Large intestine (tissue), 3 donors: Measurements from ENCODE around the gene SMAP1. TPM values are rescaled to one million over a fixed set of nuclear protein-coding genes. Genes with fewer than 3 reads are reported as not detected.
"Not testable (repeated sequence)": the region's sequence is repeated elsewhere in the genome, so short reads cannot be mapped to it uniquely, and the experiment has no call there.

Experiments used
- DNase-seq, 2 donors: peaks; one replicate each; pipeline versions ENCODE4 v3.0.0 to v3.0.0-alpha.2; 2013
- H3K27ac ChIP-seq: one replicate; pipeline ENCODE4 v1.5.1; 2013; ENCODE audit warnings: low read length
- H3K27me3 ChIP-seq: 2 replicates; pipeline ENCODE4 v1.6.1; 2013; ENCODE audit warnings: low read length; ENCODE audit not compliant: control insufficient read depth, insufficient read depth
- H3K36me3 ChIP-seq: 2 replicates; pipeline ENCODE4 v1.6.1; 2013; ENCODE audit warnings: low read length; ENCODE audit not compliant: control insufficient read depth, insufficient read depth
- H3K4me1 ChIP-seq: one replicate; pipeline ENCODE4 v1.6.1; 2013; ENCODE audit warnings: low read length; ENCODE audit not compliant: control insufficient read depth, insufficient read depth
- H3K4me3 ChIP-seq: one replicate; pipeline ENCODE4 v1.5.1; 2013; ENCODE audit warnings: low read length
- H3K9me3 ChIP-seq: one replicate; pipeline ENCODE4 v1.6.1; 2013; ENCODE audit warnings: mild to moderate bottlenecking, low read depth, low read length, moderate library complexity; ENCODE audit not compliant: control insufficient read depth
- WGBS: methylation state at CpG from one replicate; pipeline ENCODE4 v1.1.5; 2013; ENCODE audit warnings: low lambda C conversion rate; ENCODE audit not compliant: insufficient coverage; 5-methylcytosine and 5-hydroxymethylcytosine counted together
- polyA plus RNA-seq: library from polyadenylated mRNA; unstranded; fragments of 120-200 nt; gene quantifications from one replicate; pipeline ENCODE4 v1.2.1, GENCODE V29; 2013

Gene SMAP1
- polyA plus RNA-seq, 1 donor: 38.9 TPM

DNA sequence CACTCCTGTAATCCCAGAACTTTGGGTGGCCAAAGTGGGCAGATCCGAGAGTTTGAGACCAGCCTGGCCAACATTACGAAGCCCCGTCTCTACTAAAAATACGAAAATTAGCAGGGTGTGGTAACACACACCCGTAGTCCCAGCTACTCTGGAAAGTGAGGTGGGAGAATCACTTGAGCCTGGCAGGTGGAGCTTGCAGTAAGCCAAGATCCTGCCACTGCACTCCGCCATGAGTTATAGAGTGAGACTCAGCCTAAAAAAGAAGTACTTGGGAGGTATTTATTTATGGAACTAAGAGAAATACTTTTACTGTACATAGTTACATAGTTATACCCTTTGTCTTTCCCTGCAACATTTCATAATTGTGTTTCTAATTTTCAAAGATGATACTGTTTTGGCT is 67.8 kb downstream of the SMAP1 start:
- Histone ChIP-seq H3K4me3 (no peak overlapping the region), H3K36me3 (peaks cover 16% of the 10 kb centered on the region), H3K27ac (no peak overlapping the region), H3K9me3 (no peaks in the 10 kb centered on the region), H3K4me1 (no peaks in the 10 kb centered on the region), H3K27me3 (no peaks in the 10 kb centered on the region)
- DNase-seq: no peak
- WGBS: no CpG with 5 or more reads among the region's 6 CpGs

DNA sequence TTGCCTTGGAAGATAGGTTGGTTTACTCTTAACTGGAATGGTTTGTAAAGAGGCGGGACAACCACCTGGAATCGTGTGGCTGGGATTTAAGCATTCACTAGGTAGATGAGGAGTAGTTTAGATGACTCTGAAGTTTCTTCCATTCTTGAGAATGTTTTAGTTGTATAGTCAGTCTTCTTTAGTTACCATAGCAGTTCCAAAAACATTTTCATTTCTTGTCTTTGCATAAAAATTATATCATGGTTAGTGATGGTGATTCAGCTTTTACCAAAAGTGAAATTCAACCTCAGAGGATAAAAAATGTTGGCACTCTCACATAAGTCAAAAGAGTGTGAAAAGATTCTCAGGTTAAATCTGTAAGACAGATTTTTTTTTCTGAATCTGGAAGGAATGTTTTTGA is 70.3 kb downstream of the SMAP1 start:
- no peak overlapping the region for H3K4me3 ChIP-seq
- H3K9me3 ChIP-seq: peaks cover 10% of the 10 kb centered on the region
- WGBS: no CpG with 5 or more reads among the region's 2 CpGs
- no peaks in the 10 kb centered on the region for H3K27me3 ChIP-seq
- peaks cover 24% of the 10 kb centered on the region for H3K36me3 ChIP-seq
- DNase-seq: no peak
- H3K4me1 ChIP-seq: no peaks in the 10 kb centered on the region
- H3K27ac ChIP-seq: no peak overlapping the region

DNA sequence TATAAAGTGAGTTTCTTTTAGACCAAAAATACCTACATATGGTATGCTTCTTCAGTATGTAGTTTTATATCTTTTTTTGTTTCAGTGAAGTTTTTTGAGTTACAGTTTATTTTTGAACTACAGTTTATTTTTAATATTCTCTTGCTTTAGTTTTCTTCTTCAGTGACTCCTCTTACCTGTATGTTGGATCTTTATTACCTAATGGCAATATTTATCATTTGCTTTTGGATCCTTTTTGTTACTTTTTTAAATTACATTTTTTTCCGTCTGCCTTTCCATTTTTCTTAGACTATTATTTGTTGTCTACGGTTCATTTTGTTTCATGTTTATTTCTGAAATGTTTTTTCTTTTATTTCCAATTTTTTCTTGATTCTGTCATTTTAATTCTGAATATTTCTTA is 71.9 kb downstream of the SMAP1 start:
- no peak for DNase-seq
- H3K4me3 ChIP-seq: no peak overlapping the region
- H3K27ac ChIP-seq: no peak overlapping the region
- H3K36me3 ChIP-seq: peaks cover 14% of the 10 kb centered on the region
- no peaks in the 10 kb centered on the region for H3K4me1 ChIP-seq
- H3K27me3 ChIP-seq: no peaks in the 10 kb centered on the region
- H3K9me3 ChIP-seq: peaks cover 10% of the 10 kb centered on the region
- 100% methylated on average over 2 of the region's 2 CpGs for WGBS

GRCh38 chr6:70740746-70741145 is 73.1 kb downstream of the SMAP1 start:
- peaks cover 10% of the 10 kb centered on the region for H3K9me3 ChIP-seq
- no CpG with 5 or more reads among the region's 2 CpGs for WGBS
- H3K36me3 ChIP-seq, H3K4me3 ChIP-seq, DNase-seq, H3K27me3 ChIP-seq, H3K27ac ChIP-seq, H3K4me1 ChIP-seq: not testable (repeated sequence)

- 100% methylated on average over 1 of the region's 3 CpGs for WGBS
Observed at GRCh38 chr6:70742462-70742861, 74.8 kb downstream of the SMAP1 start.

GRCh38 chr6:70753870-70754380 is 86.2 kb downstream of the SMAP1 start:
- Histone ChIP-seq H3K9me3 (no peaks in the 10 kb centered on the region), H3K4me3 (no peak overlapping the region), H3K36me3 (peaks cover 3% of the 10 kb centered on the region), H3K27ac (no peak overlapping the region), H3K4me1 (no peaks in the 10 kb centered on the region), H3K27me3 (no peaks in the 10 kb centered on the region)
- no peak for DNase-seq
- 60% methylated on average over 1 of the region's 1 CpG for WGBS

More at GRCh38 chr6:70742462-70742861, 74.8 kb downstream of the SMAP1 start:
- H3K9me3 ChIP-seq: peaks cover 10% of the 10 kb centered on the region
- not testable (repeated sequence) for H3K36me3 ChIP-seq, H3K27ac ChIP-seq, DNase-seq, H3K27me3 ChIP-seq, H3K4me1 ChIP-seq, H3K4me3 ChIP-seq

DNA sequence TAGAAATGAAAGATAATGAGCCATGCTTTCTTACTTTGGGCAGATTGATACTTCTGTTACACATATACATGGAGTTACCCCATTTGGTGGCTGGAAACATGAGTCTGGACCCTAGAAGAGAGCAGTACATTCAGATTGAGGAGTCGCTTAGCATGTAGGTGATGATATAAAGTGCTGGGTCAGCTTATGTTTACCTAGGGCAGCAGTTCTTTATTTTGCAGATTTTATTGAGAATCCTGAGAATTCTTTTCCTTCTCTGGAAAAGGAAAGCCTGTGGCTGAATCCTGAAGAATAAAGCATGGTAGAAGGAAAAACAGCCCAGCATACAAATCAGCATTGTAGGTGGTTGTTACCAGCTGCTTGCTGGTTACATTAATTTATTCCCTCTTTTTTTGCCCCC is 91.2 kb downstream of the SMAP1 start:
- no peaks in the 10 kb centered on the region for H3K9me3 ChIP-seq
- DNase-seq: no peak
- no peak overlapping the region for H3K4me3 ChIP-seq
- WGBS: no CpG with 5 or more reads among the region's 1 CpG
- H3K36me3 ChIP-seq: peaks cover 3% of the 10 kb centered on the region
- no peaks in the 10 kb centered on the region for H3K4me1 ChIP-seq
- no peaks in the 10 kb centered on the region for H3K27me3 ChIP-seq
- no peak overlapping the region for H3K27ac ChIP-seq

DNA sequence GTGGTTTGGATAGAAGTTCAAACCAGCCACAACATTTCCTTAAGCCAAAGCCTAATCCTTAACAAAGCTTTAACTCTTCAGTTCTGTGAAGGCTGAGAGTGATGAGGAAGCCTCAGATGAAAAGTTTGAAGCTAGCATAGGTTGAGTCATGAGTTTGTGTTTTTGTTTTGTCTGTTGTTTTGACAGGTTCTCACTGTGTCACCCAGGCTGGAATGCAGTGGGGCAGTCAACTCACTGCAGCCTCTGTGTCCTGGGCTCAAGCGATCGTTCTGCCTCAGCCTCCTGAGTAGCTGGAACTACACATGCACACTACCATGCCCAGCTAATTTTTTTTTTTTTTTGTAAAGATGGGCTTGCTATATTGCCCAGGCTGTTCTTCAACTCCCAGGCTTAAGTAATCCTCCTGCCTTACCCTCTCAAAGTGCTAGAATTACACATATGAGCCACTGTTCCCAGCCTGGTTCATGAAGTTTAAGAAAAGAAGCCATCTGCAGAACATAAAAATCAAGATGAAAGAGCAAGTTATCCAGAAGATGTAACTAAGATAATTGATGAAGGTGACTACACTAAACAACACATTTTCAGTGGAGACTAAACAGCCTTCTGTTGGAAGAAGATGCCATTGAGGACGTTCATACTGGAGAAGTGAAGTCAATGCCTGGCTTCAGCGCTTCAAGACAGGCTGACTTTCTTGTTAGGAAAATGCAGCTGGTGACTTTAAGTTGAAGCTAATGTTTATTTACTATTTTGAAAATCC is 96.2 kb downstream of the SMAP1 start:
- Histone ChIP-seq H3K27me3 (no peaks in the 10 kb centered on the region), H3K4me1 (no peaks in the 10 kb centered on the region), H3K9me3 (no peaks in the 10 kb centered on the region), H3K4me3 (no peak overlapping the region), H3K27ac (no peak overlapping the region), H3K36me3 (peaks cover 5% of the 10 kb centered on the region)
- no CpG with 5 or more reads among the region's 4 CpGs for WGBS
- no peak for DNase-seq

- Histone ChIP-seq H3K4me1 (no peaks in the 10 kb centered on the region), H3K27me3 (no peaks in the 10 kb centered on the region), H3K9me3 (no peaks in the 10 kb centered on the region), H3K4me3 (no peak overlapping the region), H3K36me3 (peaks cover 5% of the 10 kb centered on the region), H3K27ac (no peak overlapping the region)
- DNase-seq: no peak
- no CpG with 5 or more reads among the region's 4 CpGs for WGBS
Observed at GRCh38 chr6:70764706-70765105, 97.0 kb downstream of the SMAP1 start.

- H3K27ac ChIP-seq, H3K4me1 ChIP-seq, H3K27me3 ChIP-seq, DNase-seq, H3K4me3 ChIP-seq, H3K36me3 ChIP-seq, H3K9me3 ChIP-seq: not testable (repeated sequence)
- no CpG with 5 or more reads among the region's 19 CpGs for WGBS
Observed at GRCh38 chr6:70771351-70771750, 103.7 kb downstream of the SMAP1 start.

DNA sequence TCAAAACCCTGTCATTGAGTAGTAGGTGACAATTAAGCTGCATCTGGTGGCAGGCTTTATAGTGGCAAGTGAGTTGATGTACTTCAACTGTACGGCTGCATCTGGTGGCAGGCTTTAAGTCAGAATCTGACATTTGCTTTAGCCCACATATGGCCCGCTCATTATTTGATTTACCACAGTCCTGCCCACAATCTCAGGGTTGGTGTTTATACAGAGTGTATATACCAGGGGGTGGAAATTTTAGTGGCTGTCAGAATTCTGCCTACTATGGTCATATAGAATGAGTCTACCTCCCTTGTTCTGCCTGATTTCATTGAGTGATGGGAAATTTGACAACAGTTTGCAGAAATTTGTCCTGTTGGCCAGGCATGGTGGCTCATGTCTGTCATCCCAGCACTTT is 112.3 kb downstream of the SMAP1 start:
- WGBS: no CpG with 5 or more reads among the region's 2 CpGs
- peaks cover 8% of the 10 kb centered on the region for H3K36me3 ChIP-seq
- H3K4me1 ChIP-seq: no peaks in the 10 kb centered on the region
- no peaks in the 10 kb centered on the region for H3K9me3 ChIP-seq
- DNase-seq: no peak
- H3K27me3 ChIP-seq: no peaks in the 10 kb centered on the region
- H3K27ac ChIP-seq: no peak overlapping the region
- no peak overlapping the region for H3K4me3 ChIP-seq
